NCI-H2107 treated with DMSO at 0.1 percent for 48 hours (cell line): Measurements from ENCODE around the gene CYP4F3.
"Not testable (repeated sequence)": the region's sequence is repeated elsewhere in the genome, so short reads cannot be mapped to it uniquely, and the experiment has no call there.

Source experiments
- DNase-seq: peaks from one replicate; lab custom pipeline; 2025; ENCODE audit not compliant: unreplicated experiment; lab: John Stamatoyannopoulos, UW

The CYP4F3 gene, protein sequence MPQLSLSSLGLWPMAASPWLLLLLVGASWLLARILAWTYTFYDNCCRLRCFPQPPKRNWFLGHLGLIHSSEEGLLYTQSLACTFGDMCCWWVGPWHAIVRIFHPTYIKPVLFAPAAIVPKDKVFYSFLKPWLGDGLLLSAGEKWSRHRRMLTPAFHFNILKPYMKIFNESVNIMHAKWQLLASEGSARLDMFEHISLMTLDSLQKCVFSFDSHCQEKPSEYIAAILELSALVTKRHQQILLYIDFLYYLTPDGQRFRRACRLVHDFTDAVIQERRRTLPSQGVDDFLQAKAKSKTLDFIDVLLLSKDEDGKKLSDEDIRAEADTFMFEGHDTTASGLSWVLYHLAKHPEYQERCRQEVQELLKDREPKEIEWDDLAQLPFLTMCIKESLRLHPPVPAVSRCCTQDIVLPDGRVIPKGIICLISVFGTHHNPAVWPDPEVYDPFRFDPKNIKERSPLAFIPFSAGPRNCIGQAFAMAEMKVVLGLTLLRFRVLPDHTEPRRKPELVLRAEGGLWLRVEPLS

DNA sequence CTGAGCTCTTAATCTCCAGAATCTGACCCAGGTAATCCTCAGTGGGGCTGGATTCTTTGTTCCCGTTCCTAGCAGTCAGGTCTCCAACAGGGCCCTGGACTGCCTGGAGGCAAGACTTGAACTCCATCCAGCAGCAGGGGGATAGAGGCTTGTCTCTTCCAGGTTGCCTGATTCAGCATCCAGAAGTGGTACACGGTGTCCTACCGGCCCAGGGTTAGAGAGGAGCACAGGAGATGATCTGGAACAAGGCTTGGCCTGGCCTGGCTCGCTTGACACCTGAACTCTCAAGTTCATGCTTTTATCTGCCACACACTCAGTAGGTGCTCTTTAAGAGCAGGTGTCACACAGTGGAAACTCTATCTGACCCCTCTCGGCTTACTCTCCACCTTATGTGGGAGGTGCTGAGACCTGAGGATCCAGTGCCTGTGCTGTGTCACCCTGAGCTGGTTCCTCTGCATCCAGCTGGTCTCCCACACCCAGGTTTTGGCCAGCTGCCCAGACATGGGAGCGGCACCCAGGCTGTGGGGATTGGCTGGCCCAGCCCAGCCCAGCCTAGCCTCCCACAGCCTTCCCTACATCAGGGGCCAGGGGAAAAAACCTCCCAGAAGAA lies at the start of gene CYP4F3:
Gene CYP4F3, plus strand, starts transcription at position 604 of the 610 bp plus-strand sequence. CDS start 519 bp downstream, outside the sequence.
- peak; percentile 25 for DNase-seq

DNA sequence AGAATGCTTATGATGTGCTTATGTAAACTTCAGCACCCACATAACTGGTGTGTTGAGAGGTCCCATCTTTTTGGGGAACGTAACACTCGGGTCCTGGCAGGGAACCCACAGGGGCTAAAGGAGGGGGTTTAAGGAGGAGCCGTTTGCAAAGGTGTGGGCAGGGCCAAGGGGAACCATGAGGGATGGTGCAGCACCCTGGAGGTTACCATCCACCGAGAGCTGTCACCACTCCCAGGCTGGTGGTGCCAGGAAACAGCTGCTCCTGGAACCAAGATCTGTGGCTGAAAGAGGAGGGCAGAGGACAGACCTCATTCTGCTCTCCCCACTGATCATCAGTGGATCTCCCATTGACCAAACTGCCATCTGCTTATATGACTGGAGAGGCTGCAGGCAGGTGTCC lies 48.9 kb upstream of the CYP4F3 start:
- no peak for DNase-seq

DNA sequence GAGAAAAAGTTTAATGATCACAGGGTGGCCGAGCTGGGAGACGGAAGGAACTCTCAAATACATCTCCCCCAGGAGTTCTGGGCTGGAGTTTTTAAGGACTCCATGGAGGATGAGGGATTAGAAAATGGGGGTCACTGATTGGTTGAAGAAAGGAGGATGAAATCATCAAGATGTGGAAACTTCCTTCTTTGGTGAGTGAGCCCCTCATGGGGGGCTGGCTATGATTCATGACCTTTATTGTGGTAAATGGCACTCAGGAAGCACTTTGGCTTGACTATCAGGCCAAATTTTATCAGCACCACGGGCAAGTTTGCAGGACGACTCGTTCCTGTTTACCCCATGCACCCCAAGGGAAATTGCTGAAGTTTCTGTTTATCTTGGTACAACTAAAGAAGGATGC lies 48.2 kb upstream of the CYP4F3 start:
- not testable (repeated sequence) for DNase-seq

DNA sequence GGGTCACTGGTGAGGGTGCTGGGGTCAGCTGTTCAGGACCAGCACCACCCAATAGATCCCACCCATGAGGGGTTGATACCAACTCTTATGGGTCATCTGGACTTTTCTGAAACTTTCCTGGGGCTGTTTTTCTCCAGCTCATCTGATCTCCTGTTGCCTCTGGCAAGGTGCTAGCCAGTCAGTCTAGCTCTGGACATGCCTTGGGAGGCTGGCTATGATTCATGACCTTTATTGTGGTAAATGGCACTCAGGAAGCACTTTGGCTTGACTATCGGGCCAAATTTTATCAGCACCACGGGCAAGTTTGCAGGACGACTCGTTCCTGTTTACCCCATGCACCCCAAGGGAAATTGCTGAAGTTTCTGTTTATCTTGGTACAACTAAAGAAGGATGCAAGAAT lies 46.9 kb upstream of the CYP4F3 start:
- not testable (repeated sequence) for DNase-seq

DNA sequence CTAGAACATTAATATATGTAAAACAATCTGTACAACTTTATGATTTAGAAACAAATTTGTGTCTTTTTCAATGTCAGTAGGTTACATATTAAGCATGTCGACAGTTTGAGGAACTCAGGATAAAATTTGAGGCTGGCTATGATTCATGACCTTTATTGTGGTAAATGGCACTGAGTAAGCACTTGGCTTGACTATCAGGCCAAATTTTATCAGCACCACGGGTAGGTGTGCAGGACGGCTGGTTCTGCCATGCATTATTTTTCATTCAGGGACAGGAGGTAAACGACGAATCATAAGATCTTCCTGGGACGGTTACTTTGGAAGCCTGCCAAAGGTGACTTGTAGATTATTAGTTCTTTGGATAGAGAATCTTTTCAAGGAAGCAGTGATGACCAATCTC lies 45.6 kb upstream of the CYP4F3 start:
- DNase-seq = no peak

DNA sequence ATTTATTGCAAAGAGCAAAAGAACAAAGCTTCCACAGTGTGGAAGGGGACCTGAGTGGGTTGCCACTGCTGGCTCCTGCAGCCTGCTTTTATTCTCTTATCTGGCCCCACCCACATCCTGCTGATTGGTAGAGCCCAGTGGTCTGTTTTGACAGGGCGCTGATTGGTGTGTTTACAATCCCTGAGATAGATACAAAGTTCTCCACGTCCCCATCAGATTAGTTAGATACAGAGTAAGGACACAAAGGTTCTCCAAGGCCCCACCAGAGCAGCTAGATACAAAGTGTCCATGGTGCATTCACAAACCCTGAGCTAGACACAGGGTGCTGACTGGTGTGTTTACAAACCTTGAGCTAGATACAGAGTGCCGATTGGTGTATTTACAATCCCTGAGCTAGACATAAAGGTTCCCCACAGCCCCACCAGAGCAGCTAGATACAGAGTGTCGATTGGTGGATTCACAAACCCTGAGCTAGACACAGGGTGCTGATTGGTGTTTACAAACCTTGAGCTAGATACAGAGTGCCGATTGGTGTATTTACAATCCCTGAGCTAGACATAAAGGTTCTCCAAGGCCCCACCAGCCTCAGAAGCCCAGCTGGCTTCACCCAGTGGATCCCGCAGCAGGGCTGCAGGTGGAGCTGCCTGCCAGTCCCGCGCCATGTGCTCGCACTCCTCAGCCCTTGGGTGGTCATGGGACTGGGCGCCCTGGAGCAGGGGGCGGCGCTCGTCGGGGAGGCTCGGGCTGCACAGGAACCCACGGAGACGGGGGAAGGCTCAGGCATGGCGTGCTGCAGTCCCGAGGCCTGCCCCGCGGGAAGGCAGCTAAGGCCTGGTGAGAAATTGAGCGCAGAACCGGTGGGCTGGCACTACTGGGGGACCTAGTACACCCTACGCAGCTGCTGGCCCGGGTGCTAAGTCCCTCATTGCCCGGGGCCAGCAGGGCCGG lies 32.4 kb upstream of the CYP4F3 start:
- DNase-seq = not testable (repeated sequence)

DNA sequence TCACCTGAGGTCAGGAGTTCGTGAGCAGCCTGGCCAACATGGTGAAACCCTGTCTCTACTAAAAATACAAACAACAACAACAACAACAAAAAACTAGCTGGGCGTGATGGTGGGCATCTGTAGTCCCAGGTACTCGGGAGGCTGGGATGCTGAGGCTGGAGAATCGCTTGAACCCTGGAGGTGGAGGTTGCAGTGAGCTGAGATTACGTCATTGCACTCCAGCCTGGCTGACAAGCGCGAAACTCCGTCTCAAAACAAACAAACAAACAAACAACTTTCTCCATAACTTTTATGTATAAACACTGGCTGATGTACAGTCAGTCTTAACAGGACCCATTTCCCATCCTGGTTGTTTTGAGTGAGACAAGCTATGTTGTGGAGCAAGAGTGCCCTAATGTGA lies 31.4 kb upstream of the CYP4F3 start:
- DNase-seq = no peak

DNA sequence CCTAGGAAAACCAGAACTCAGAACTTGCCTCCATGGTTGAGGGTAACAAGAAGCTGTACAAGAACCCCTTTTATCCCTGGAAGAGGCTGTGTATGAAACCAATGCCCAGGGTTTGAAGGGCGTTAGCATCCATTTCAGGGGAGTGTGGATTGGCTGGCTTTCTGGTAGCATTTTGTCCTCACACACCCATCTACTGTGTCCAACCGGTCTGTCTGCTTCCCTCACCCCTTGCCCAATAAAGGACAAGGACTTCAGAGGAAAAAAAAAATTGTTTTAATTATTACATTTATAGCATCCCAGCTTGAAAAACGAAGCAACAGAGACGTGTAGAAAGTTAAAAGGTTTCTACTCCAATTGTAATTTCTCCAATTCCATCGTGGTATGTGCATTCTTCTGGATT lies 28.4 kb upstream of the CYP4F3 start:
- DNase-seq = no peak

DNA sequence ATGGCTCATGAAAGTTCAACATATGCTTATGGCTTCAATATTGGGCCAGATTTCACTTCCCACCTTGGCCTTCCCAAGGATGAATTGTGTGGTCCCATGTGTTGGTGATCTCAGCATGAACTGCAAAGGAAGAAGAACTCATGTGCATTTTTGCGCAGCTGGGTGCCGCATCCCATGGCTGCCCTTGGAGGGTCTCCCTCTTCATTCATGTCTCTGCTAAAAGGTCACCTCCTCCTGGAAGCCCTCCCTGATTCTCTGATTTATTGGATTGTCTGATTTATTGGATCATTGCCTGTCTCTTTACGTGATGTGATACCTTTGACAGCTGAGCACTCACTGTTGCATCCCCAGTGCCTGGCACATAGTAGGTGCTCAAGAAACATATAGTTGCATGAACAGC lies 27.4 kb upstream of the CYP4F3 start:
- no peak for DNase-seq

DNA sequence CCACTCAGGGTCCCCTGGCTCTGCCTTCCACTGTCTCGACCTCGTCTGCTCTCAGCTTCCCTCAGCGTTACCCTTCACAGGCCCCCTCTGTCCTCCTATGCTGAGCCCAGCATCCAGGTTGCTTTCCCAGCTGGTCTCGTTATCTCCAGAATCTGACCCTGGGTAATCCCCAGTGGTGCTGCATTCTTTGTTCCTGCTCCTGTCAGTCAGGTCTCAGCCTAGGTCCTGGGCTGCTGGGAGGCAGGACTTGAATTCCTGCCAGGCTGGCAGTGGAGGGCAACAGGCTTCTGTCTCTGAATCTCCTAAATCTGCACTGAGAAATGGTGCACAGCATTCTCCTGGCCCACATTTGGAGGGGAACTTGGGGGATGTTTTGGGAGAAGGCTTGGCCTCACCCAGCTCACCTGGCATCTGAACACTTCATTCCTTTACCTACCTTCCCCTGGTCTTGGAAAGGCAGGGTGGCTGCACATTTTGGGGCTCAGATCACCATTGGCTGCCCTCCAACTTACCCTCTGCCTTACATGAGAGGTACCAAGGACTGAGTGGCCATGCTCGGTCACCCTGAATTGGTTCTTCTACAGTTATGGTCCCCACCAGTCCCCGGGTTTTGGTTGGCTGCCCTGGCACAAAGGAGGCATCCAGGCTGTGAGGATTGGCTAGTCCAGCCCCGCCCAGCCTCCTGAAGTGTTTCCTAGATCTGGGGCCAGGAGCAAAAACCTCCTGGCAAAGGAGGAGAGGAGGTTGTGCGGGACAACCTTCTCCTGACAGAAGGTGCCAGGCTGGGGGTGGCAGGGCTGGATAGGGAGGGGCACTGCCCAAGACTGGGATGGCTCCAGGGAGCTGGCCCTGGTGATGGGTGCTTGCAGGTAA lies 26.0 kb upstream of the CYP4F3 start, which contains the start of gene CYP4F8:
Gene CYP4F8, plus strand, starts transcription at position 712 of the 873 bp plus-strand sequence. CDS start 399 bp downstream, outside the sequence.
- DNase-seq = no peak

DNA sequence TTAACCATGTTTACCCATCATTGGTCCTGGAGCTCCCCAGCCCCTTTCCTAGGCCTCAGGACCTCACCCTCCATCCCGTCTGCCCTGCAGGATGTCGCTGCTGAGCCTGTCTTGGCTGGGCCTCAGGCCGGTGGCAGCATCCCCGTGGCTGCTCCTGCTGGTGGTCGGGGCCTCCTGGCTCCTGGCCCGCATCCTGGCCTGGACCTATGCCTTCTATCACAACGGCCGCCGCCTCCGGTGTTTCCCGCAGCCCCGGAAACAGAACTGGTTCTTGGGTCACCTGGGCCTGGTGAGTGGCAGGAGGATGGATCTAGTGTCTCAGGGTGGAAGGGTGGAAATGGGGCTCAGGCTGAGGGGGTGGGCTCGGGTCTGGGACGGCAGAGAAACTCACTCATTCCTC lies 25.2 kb upstream of the CYP4F3 start:
- no peak for DNase-seq

DNA sequence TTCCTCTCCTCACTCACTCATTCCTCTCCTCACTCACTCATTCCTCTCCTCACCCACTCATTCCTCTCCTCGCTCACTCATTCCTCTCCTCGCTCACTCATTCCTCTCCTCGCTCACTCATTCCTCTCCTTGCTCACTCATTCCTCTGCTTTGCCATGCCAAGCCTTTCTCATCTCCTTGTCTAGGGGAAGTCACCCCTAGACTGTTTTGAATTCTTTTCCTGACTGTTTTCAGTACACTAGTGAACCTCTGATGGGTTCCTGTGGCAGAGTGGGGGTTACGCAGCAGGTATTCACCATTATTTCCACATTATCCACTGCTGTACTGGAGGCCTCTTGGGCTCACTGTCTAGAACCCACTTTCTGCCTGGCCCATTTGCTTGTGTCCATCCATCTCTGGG lies 24.5 kb upstream of the CYP4F3 start:
- DNase-seq = no peak

DNA sequence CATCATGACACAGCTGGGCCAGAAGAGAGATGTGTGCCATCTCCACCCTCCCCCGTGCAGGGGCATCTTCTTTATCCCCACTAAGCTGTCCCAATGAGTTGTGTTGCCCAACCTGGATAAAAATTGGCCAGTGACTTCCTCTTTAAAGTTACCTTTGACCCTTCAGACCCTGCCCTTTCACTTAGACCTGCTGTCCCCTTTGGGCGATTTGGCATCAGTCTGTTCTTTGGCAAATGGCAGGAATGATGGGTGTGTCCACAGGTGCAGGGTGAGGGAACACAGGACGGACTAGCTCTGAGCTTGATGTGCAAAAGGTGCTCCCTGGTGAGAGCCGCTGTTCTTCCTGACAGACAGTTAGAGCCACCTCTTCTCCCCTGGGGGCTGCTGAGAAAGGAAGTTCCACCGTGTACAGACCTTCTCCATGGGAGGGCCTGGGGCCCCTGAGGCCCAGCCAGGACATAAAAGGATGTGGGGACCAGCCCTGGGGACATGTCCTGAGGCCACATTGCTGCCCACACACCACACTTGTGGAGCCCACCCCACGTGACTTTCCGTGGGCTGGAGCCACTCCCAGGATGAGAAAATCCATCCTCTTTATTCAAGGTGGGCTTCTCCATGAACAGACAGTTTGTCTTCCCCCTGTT lies 23.9 kb upstream of the CYP4F3 start:
- DNase-seq = no peak

DNA sequence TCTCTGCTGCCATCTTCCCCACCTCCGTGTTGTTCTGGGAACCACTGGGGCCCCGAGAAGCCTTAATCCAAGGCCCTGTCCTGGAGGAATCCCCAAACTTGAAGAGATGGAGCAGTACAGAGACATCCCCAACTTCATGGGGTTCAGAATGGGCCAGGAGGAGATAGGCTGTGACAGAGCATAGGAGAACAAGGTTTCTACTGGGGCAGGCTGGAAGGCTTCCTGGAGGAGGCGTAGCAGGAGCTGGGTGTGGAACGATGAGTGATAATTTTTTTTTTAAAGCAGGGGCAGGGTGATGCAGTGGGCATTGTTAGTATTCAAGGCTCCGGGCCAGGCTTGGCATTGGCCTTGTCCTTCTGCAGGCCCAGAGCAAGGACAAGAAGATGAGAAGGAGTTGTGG lies 22.4 kb upstream of the CYP4F3 start:
- DNase-seq = no peak

DNA sequence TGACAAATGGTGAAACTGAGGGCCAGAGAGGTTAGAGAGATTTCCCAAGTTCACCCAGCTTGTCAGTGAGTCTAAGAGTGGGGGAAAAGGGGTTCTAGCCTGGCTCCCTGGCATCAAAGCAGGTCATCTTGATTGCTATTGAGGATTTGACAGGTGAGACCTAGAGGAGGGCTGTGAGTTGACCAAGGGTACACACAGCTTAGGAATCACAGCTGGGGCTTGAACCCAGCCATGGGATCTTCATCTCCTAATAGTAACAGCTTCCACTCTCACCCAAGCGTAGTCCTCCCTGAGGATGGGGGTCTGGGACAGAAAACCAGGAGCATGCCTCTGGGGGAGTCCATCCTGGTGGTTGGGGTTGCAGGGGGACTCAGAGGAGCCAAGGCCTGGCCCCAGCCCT lies 18.9 kb upstream of the CYP4F3 start:
- DNase-seq = no peak

DNA sequence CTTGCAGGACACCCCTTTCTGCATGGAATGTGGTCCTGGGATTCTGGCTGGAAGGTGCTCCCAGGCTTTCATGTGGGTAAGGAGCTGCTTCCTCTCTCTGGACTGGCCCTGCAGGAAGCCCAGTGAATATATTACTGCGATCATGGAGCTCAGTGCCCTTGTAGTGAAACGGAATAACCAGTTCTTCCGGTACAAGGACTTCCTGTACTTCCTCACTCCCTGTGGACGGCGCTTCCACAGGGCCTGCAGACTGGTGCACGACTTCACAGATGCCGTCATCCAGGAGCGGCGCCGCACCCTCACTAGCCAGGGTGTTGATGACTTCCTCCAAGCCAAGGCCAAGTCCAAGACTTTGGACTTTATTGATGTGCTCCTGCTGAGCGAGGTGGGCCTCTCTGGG lies 17.7 kb upstream of the CYP4F3 start:
- no peak for DNase-seq

DNA sequence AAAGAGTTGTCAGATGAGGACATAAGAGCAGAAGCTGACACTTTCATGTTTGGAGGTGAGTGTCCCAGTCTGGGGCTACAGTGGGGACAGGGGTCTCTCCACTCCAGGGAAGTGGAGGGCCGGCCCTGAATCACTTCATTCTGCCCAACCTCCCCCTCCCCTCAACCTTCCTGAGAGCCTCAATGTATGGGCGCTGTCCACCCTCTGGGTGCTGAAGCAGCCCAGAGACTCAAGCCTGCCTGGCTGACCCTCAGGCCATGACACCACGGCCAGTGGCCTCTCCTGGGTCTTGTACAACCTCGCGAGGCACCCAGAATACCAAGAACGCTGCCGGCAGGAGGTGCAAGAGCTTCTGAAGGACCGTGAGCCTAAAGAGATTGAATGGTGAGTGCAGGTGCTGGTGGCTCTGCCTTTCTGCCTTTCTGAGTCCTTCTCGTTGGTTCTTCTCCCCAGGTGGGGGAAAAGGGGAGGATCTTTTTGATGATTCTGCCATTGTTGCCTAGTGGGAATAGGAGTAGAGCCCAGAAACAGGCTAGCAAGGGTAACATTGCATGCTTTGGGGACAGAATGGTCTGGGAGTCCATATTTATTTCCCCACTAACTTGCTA lies 16.9 kb upstream of the CYP4F3 start:
- no peak for DNase-seq

DNA sequence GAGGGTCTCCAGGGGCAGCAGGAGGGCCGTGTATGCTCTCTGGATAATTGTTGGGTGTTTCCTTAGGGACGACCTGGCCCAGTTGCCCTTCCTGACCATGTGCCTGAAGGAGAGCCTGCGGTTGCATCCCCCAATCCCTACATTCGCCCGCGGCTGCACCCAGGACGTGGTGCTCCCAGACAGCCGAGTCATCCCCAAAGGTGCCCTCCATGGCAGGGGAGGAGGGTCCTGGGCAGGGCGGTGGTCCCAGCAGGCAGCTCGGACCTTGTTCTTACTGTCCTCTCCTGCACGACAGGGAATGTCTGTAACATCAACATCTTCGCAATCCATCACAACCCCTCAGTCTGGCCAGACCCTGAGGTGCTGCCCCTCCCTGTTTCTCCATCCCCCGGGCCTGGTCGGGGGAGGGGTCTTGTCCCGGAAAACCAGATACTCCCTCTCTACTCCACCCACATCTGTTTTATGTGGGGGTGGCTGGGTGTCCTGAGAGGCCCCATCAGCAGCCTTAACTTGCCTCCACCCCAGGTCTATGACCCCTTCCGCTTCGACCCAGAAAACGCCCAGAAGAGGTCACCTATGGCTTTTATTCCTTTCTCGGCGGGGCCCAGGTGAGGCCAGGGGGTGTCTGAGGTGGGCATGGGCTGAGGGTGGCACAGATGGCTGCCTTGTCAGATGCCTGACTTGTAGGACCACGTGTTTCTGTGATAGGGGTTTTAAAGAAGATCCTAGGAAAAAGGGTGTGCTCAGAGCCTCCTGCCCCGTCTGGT lies 12.3 kb upstream of the CYP4F3 start:
- no peak for DNase-seq
